BLaER1 treated with 17β-estradiol and CSF1 and Interleukin-3, amounts not matched to agents 10 nM and 100 nM (cell line): ENCODE measurements around the gene LRRC32.
A peak's percentile ranks its signal among the peaks of the same experiment; 100 is the strongest.

Experiments
- H3K27ac ChIP-seq, 11 experiments: shearing (Covaris generic); formaldehyde crosslinking; 2 replicates each; pipeline ENCODE4 v1.8.1; 2022
- H3K27me3 ChIP-seq, 11 experiments: shearing (Covaris generic); formaldehyde crosslinking; 2 replicates each; pipeline ENCODE4 v1.8.1; 2022
- H3K36me3 ChIP-seq, 11 experiments: shearing (Covaris generic); formaldehyde crosslinking; 2 replicates each; pipeline ENCODE4 v1.8.1; 2022
- H3K4me1 ChIP-seq, 10 experiments: shearing (Covaris generic); formaldehyde crosslinking; 2 replicates each; pipeline ENCODE4 v1.8.1; 2022
- H3K4me2 ChIP-seq, 11 experiments: shearing (Covaris generic); formaldehyde crosslinking; 2 replicates each; pipeline ENCODE4 v1.8.1; 2022
- H3K4me3 ChIP-seq, 10 experiments: shearing (Covaris generic); formaldehyde crosslinking; 2 replicates each; pipeline ENCODE4 v1.8.1; 2022
- H3K9ac ChIP-seq, 11 experiments: shearing (Covaris generic); formaldehyde crosslinking; 2 replicates each; pipeline ENCODE4 v1.8.1; 2022
- H3K9me3 ChIP-seq, 11 experiments: shearing (Covaris generic); formaldehyde crosslinking; replicated peaks in 1 of 11; 2 replicates each; pipeline ENCODE4 v1.8.1; 2022
- H4K20me1 ChIP-seq, 11 experiments: shearing (Covaris generic); formaldehyde crosslinking; 2 replicates each; pipeline ENCODE4 v1.8.1; 2022
- Cebpa-rat ChIP-seq, 11 experiments: shearing (Covaris generic); IDR thresholded peaks; 2 replicates each; pipeline ENCODE4 v1.8.1; 2022

Gene LRRC32

GRCh38 chr11:76676636-76677457 lies 6.3 kb upstream of the LRRC32 start:
- Histone ChIP-seq H4K20me1 (peaks cover 0 to 80% (median 36%) of the 10 kb centered on the region in 11 experiments; a peak in 17 of 22 replicates), H3K4me2 (peak overlapping the region in 9 of 11 experiments; percentile 51 to 100 (median 98); a peak in 18 of 22 replicates), H3K9ac (no peak overlapping the region), H3K27ac (no peak overlapping the region), H3K4me3 (no peak overlapping the region), H3K27me3 (peaks cover 15 to 59% (median 41%) of the 10 kb centered on the region in 11 experiments; a peak in 20 of 22 replicates), H3K4me1 (peaks cover 38 to 76% (median 61%) of the 10 kb centered on the region in 10 experiments), H3K9me3 (no peaks in the 10 kb centered on the region), H3K36me3 (no peaks in the 10 kb centered on the region)
- TF ChIP-seq Cebpa-rat (IDR thresholded peaks at IDR 0.05) = no peak

- Histone ChIP-seq H3K4me3 (0 out of 20 replicates have a peak overlapping the region, but pooled peaks of 1 of the 10 experiments have one; percentile 12), H4K20me1 (peaks cover 0 to 79% (median 45%) of the 10 kb centered on the region in 11 experiments; a peak in 17 of 22 replicates), H3K27ac (peak overlapping the region in 4 of 11 experiments; percentile 13 to 27 (median 16); a peak in 4 of 22 replicates), H3K27me3 (peaks cover 22 to 76% (median 49%) of the 10 kb centered on the region in 11 experiments), H3K9ac (peak overlapping the region in 1 of 11 experiments; percentile 1; a peak in 2 of 22 replicates), H3K4me1 (peaks cover 55 to 90% (median 80%) of the 10 kb centered on the region in 10 experiments), H3K36me3 (no peaks in the 10 kb centered on the region), H3K9me3 (no peaks in the 10 kb centered on the region), H3K4me2 (peak overlapping the region; percentile 64 to 100 (median 98))
- no peak for TF ChIP-seq Cebpa-rat (IDR thresholded peaks at IDR 0.05)
Measured at GRCh38 chr11:76674517-76675400, 4.2 kb upstream of the LRRC32 start.

DNA sequence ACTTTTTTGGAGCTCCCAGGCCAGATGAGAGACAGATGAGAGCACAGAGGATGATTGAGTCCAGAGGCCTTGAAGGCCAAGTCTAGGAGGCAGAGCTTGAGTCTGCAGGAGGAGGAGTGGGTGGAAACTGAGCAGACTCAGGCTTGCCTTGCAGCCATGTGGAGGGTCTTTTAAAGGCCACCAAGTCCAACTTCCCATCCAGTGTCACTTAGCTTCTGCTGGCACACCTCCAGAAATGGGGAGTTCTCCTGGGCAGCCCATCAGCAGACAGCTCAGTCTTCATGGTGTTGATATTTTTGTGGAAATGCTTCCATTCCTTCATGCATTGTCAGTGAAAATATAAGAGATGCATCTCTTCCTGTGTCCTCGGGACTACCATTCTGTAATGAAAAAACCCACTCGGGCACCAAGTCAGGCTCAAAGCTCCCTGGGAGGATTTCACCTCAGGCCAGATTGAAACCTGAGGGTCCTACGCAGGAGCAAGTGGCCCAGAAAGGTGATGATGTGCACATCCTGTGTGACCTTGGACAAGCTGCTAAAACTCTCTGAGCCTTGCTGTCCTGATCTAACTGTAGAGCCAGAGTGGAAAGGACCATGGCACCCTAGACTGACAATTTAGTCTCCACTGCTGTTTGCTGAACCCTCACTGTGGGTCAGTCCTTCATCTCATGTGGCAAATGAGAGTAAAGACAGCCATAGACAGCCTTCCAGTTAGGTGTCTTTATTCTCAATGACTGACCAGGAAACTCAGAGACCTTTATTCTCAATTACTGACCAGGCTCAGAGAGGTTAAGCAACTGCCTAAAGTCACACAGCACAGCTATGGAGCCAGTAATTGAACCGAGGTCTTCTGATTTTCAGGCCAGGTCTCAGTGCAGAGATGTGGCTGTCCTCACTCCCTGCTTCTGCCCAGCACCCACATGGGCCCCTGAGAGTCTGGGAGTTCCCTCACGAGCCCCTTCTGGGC lies 2.9 kb upstream of the LRRC32 start:
- Histone ChIP-seq H3K27ac (peak overlapping the region in 5 of 11 experiments; percentile 15 to 67 (median 26); a peak in 5 of 22 replicates), H3K27me3 (peaks cover 35 to 89% (median 56%) of the 10 kb centered on the region in 11 experiments), H3K4me3 (0 out of 20 replicates have a peak overlapping the region, but pooled peaks of 1 of the 10 experiments have one; percentile 12), H4K20me1 (peaks cover 0 to 79% (median 45%) of the 10 kb centered on the region in 11 experiments; a peak in 17 of 22 replicates), H3K36me3 (no peaks in the 10 kb centered on the region), H3K9ac (peak overlapping the region in 1 of 11 experiments; percentile 57; a peak in 4 of 22 replicates), H3K4me1 (peaks cover 58 to 100% (median 90%) of the 10 kb centered on the region in 10 experiments), H3K4me2 (peak overlapping the region; percentile 90 to 100 (median 98)), H3K9me3 (no peaks in the 10 kb centered on the region)
- no peak for TF ChIP-seq Cebpa-rat (IDR thresholded peaks at IDR 0.05)

DNA sequence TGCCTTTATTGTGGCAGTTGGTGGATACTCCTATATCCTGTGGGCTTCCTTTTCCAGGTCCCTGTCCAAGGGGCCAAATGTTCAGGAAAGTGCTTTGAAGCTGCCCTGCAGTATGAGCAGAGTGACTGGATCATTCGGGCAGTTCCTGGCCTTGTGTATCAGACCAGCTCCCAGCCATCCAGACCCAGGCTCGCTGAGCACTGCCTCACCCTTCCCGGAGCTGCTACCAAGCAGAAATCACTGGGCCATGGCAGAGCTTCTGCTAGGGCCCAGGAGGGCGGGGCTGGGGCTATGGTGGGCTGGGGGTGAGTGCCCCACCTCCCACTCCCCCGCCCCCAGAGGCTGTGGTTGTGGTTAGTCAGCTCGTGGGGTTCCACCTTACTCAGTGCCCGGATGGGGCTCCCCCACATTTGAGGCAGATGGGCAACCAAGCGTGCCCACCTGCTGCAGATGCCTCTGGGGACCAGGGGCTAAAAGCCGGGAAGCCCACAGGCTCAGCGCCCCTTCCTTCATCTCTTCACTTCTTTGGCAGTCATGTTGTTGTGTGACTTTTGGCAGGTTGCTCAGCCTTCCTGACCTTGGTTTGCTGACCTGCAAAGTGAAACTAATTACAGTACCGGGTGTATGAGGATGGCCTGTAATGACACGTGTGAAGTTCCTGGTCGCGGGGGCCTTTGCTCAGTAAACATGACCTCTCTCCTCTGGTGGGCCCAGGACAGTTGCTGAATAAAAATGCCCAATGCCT lies 2.1 kb upstream of the LRRC32 start:
- H3K4me2 ChIP-seq = peak overlapping the region; percentile 90 to 100 (median 98)
- peak overlapping the region in 7 of 11 experiments; percentile 23 to 67 (median 50); a peak in 11 of 22 replicates for H3K27ac ChIP-seq
- peak overlapping the region in 4 of 10 experiments; percentile 12 to 28 (median 16); a peak in 3 of 20 replicates for H3K4me3 ChIP-seq
- no peaks in the 10 kb centered on the region for H3K9me3 ChIP-seq
- no peak for TF ChIP-seq Cebpa-rat (IDR thresholded peaks at IDR 0.05)
- H3K9ac ChIP-seq = peak overlapping the region in 7 of 11 experiments; percentile 31 to 64 (median 55); a peak in 11 of 22 replicates
- peaks cover 52 to 100% (median 96%) of the 10 kb centered on the region in 10 experiments for H3K4me1 ChIP-seq
- H3K36me3 ChIP-seq = no peaks in the 10 kb centered on the region
- H4K20me1 ChIP-seq = peaks cover 0 to 72% (median 45%) of the 10 kb centered on the region in 11 experiments; a peak in 17 of 22 replicates
- H3K27me3 ChIP-seq = peaks cover 38 to 90% (median 57%) of the 10 kb centered on the region in 11 experiments

DNA sequence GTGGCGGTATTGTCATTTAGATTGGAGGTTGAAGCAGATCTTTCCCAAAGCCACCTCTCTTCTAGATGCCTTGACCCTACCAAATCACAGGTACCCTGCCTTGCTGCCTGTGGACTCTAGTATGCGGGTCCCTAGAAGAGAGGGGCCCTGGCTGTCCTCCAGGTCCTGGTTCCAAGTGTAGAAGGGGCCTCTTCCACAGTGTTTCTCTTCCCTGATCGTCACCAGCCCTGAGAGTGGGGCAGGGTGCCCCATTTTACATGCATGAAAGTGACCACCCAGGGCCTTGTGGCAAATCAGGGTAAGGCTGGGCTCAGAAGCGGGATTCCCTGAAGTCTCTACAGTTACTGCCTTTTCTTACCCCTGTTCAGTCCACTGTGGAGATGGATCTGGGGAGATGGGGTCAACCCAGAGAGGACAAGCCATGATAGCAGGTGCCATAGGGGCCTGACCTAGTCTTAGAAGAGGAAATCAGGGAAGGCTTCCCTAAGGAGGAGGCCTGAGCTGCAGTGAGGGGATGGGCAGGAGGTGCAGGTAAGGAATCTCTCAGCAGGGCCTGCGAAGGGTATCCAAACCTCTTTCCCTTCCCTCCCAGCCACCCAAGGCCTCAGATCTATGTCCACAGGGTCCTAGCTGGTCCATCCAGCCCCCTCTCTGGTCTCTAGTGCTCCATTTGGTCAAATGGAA lies 1.2 kb upstream of the LRRC32 start:
- Histone ChIP-seq H3K4me2 (peak overlapping the region; percentile 90 to 100 (median 98)), H3K4me3 (peak overlapping the region in 5 of 10 experiments; percentile 11 to 50 (median 18); a peak in 5 of 20 replicates), H3K9me3 (no peaks in the 10 kb centered on the region), H3K27ac (peak overlapping the region in 7 of 11 experiments; percentile 23 to 67 (median 50); a peak in 11 of 22 replicates), H3K4me1 (peaks cover 53 to 100% (median 99%) of the 10 kb centered on the region in 10 experiments), H3K9ac (peak overlapping the region in 7 of 11 experiments; percentile 31 to 64 (median 55); a peak in 13 of 22 replicates), H3K27me3 (peaks cover 35 to 90% (median 54%) of the 10 kb centered on the region in 11 experiments), H4K20me1 (peaks cover 0 to 74% (median 45%) of the 10 kb centered on the region in 11 experiments; a peak in 17 of 22 replicates), H3K36me3 (no peaks in the 10 kb centered on the region)
- TF ChIP-seq Cebpa-rat (IDR thresholded peaks at IDR 0.05) = no peak

- no peak for TF ChIP-seq Cebpa-rat (IDR thresholded peaks at IDR 0.05)
- Histone ChIP-seq H4K20me1 (peaks cover 0 to 69% (median 45%) of the 10 kb centered on the region in 11 experiments; a peak in 17 of 22 replicates), H3K27ac (peak overlapping the region in 6 of 11 experiments; percentile 37 to 67 (median 50); a peak in 10 of 22 replicates)
Measured at GRCh38 chr11:76671237-76671592, 668 bp upstream of the LRRC32 start.

More at GRCh38 chr11:76671237-76671592, 668 bp upstream of the LRRC32 start:
- Histone ChIP-seq H3K9ac (peak overlapping the region in 7 of 11 experiments; percentile 41 to 64 (median 57); a peak in 8 of 22 replicates), H3K4me2 (peak overlapping the region; percentile 90 to 100 (median 98)), H3K36me3 (no peaks in the 10 kb centered on the region), H3K4me3 (peak overlapping the region; percentile 48 to 70 (median 58); a peak in 14 of 20 replicates), H3K9me3 (no peaks in the 10 kb centered on the region), H3K4me1 (peaks cover 59 to 100% (median 99%) of the 10 kb centered on the region in 10 experiments), H3K27me3 (peaks cover 35 to 85% (median 49%) of the 10 kb centered on the region in 11 experiments)
